ENCODE data around the gene SPIRE1. TPM values are rescaled to one million over a fixed set of nuclear protein-coding genes. Genes with fewer than 3 reads are reported as not detected.
A peak's percentile ranks its signal among the peaks of the same experiment; 100 is the strongest.

Gene SPIRE1
- total and polyA plus RNA-seq, 2 of the 4 experiments (the other 2 are of a cell fraction): 11.6 to 31.4 TPM

DNA sequence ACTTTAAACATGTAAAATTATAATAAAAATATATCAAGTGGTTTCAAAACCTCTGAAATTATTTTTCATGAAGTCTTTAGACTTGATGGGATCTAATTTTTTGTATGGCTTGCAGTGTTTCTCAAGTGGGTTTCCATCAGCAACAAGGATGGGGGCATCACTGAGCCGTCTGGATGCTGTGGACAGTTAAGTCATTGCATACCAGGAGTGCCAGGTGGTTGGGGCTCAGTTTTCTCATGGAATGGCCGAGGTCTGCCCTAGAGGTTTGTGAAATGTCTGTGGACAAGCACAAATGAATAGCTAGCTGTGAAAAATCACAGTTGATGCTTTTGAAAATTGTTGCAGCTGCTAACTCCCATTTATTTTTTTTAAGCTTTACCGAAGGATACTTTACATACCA lies 248.4 kb downstream of the SPIRE1 start:
- no peak overlapping the region for H3K4ac ChIP-seq (ENCODE audit: low read depth, low read length)
- H3K27me3 ChIP-seq (ENCODE audit: control insufficient read depth, insufficient read depth, low read length): no peaks in the 10 kb centered on the region; the same call in 1 of the 2 replicates
- no peak for TF ChIP-seq CHD1 (IDR thresholded peaks at IDR 0.05; ENCODE audit: low read depth, low read length)
- no peak for TF ChIP-seq POLR2A (IDR thresholded peaks at IDR 0.05; ENCODE audit: low read depth, low read length)
- TF ChIP-seq, protein P1, sequence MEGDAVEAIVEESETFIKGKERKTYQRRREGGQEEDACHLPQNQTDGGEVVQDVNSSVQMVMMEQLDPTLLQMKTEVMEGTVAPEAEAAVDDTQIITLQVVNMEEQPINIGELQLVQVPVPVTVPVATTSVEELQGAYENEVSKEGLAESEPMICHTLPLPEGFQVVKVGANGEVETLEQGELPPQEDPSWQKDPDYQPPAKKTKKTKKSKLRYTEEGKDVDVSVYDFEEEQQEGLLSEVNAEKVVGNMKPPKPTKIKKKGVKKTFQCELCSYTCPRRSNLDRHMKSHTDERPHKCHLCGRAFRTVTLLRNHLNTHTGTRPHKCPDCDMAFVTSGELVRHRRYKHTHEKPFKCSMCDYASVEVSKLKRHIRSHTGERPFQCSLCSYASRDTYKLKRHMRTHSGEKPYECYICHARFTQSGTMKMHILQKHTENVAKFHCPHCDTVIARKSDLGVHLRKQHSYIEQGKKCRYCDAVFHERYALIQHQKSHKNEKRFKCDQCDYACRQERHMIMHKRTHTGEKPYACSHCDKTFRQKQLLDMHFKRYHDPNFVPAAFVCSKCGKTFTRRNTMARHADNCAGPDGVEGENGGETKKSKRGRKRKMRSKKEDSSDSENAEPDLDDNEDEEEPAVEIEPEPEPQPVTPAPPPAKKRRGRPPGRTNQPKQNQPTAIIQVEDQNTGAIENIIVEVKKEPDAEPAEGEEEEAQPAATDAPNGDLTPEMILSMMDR (conservative IDR thresholded peaks at IDR 0.05; ENCODE audit: low read depth, low read length): no peak
- no peak for TF ChIP-seq MAZ (IDR thresholded peaks at IDR 0.05; ENCODE audit: borderline replicate concordance, low read depth, low read length)
- TF ChIP-seq, protein P2, sequence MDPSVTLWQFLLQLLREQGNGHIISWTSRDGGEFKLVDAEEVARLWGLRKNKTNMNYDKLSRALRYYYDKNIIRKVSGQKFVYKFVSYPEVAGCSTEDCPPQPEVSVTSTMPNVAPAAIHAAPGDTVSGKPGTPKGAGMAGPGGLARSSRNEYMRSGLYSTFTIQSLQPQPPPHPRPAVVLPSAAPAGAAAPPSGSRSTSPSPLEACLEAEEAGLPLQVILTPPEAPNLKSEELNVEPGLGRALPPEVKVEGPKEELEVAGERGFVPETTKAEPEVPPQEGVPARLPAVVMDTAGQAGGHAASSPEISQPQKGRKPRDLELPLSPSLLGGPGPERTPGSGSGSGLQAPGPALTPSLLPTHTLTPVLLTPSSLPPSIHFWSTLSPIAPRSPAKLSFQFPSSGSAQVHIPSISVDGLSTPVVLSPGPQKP (IDR thresholded peaks at IDR 0.05; ENCODE audit: borderline replicate concordance, low read depth, low read length): no peak
- TF ChIP-seq BHLHE40 (IDR thresholded peaks at IDR 0.05; ENCODE audit: low read depth, low read length): no peak
- TF ChIP-seq, protein P3, sequence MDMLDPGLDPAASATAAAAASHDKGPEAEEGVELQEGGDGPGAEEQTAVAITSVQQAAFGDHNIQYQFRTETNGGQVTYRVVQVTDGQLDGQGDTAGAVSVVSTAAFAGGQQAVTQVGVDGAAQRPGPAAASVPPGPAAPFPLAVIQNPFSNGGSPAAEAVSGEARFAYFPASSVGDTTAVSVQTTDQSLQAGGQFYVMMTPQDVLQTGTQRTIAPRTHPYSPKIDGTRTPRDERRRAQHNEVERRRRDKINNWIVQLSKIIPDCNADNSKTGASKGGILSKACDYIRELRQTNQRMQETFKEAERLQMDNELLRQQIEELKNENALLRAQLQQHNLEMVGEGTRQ (IDR thresholded peaks at IDR 0.05; ENCODE audit: low read depth, low read length): no peak
- no peak for TF ChIP-seq MAFK (IDR thresholded peaks at IDR 0.05; ENCODE audit: low read depth, low read length)
- TF ChIP-seq SMC3 (IDR thresholded peaks at IDR 0.05; ENCODE audit: low read depth, low read length): no peak
- no peak for TF ChIP-seq NFE2L2 (IDR thresholded peaks at IDR 0.05; ENCODE audit: low read depth, low read length)
- TF ChIP-seq MXI1 (IDR thresholded peaks at IDR 0.05; ENCODE audit: borderline replicate concordance, low read depth, low read length): no peak
- no peak for TF ChIP-seq CEBPB (IDR thresholded peaks at IDR 0.05; ENCODE audit: low read depth, low read length)
- no peak for TF ChIP-seq RAD21 (IDR thresholded peaks at IDR 0.05; ENCODE audit: low read length)
- no peak for TF ChIP-seq RCOR1 (IDR thresholded peaks at IDR 0.05; ENCODE audit: insufficient replicate concordance, low read length)
- TF ChIP-seq FOS (IDR thresholded peaks at IDR 0.05; ENCODE audit: low read depth, low read length): no peak
- TF ChIP-seq RFX5 (IDR thresholded peaks at IDR 0.05; ENCODE audit: low read depth, low read length): no peak
- no peak overlapping the region for H2BK15ac ChIP-seq (ENCODE audit: low read depth, low read length)
- H2AFZ ChIP-seq (replicated peaks; ENCODE audit: low read length, poor library complexity): no peak overlapping the region
- H3K4me3 ChIP-seq (ENCODE audit: insufficient read depth, low read depth, low read length): no peak overlapping the region
- no peak overlapping the region for H3K18ac ChIP-seq (ENCODE audit: low read depth, low read length)
- no peak overlapping the region for H2BK120ac ChIP-seq (ENCODE audit: low read depth, low read length)
- BruUV-seq (replicated peaks): no TSS peak
- H3K9me3 ChIP-seq (ENCODE audit: control insufficient read depth, insufficient read depth, low read length): no peaks in the 10 kb centered on the region
- intact Hi-C loops (cut with micrococcal nuclease): loop anchor here (5.0 kb wide), 1 partner anchor 248 kb away; the partner anchor contains the start of gene SPIRE1
- H2BK20ac ChIP-seq (ENCODE audit: low read depth, low read length): no peak overlapping the region
- H2BK5ac ChIP-seq (ENCODE audit: low read depth, low read length, poor library complexity, severe bottlenecking): no peak overlapping the region
- H3K14ac ChIP-seq (replicated peaks; ENCODE audit: low read depth, low read length): no peak overlapping the region
- H4K5ac ChIP-seq (ENCODE audit: low read depth, low read length): no peak overlapping the region
- H3K23ac ChIP-seq (ENCODE audit: low read depth, low read length): no peak overlapping the region
- in situ Hi-C loops (cut with MboI; ENCODE audit: low sequenced_read_pairs): no loop called here
- H3K36me3 ChIP-seq (ENCODE audit: control insufficient read depth, insufficient read depth, low read length): no peaks in the 10 kb centered on the region; the same call in 1 of the 2 replicates
- dilution Hi-C loops (cut with HindIII; ENCODE audit: low sequenced_read_pairs, unreplicated experiment): no loop called here
- no peak overlapping the region for H2AK9ac ChIP-seq (replicated peaks; ENCODE audit: low read depth, low read length, poor library complexity)
- H3K79me1 ChIP-seq (ENCODE audit: low read depth in 1 of 2, low read length in 2 of 2): peaks cover 17 to 50% of the 10 kb centered on the region in 2 experiments
- no peak overlapping the region for H4K91ac ChIP-seq (ENCODE audit: insufficient read depth, low read depth, low read length)
- DNase-seq (peak; percentile 26), ATAC-seq (ENCODE audit: low read depth) (no peak)
- H3K9ac ChIP-seq (ENCODE audit: low read depth, low read length): no peak overlapping the region
- ChIA-PET CTCF (no interaction called here), POLR2A (ENCODE audit: unreplicated experiment) (interaction anchor here (0.5 kb wide), 1 partner anchor 14 kb away, joined by 11 read pairs; no protein-coding TSS in a partner anchor)
- no peak overlapping the region for H3K4me2 ChIP-seq (ENCODE audit: low read depth, low read length)
- WGBS, 2 experiments (ENCODE audit: extremely low coverage in 2 of 2, insufficient read length in 1 of 2): no CpG with 5 or more reads among the region's 3 CpGs
- no peak overlapping the region for H3K56ac ChIP-seq (ENCODE audit: extremely low read depth, insufficient read depth, low read length)
- peaks cover 9% of the 10 kb centered on the region for H3K9me1 ChIP-seq (ENCODE audit: insufficient read depth, low read length)
- H4K8ac ChIP-seq (ENCODE audit: low read depth in 2 of 2, low read length in 2 of 2): no peak overlapping the region
- H3K4me1 ChIP-seq (ENCODE audit: control insufficient read depth, insufficient read depth, low read length): peaks cover 4% of the 10 kb centered on the region
- no peaks in the 10 kb centered on the region; the same call in none of the 2 replicates for H4K20me1 ChIP-seq (ENCODE audit: insufficient read depth, low read length)
- no peak overlapping the region for H3K27ac ChIP-seq (ENCODE audit: insufficient read depth, low read length)
- H2AK5ac ChIP-seq (ENCODE audit: low read depth, low read length): no peak overlapping the region

Measured in IMR-90 (cell line).